HUES6 (cell line): ENCODE data around the gene UNC119B.
"Not testable (repeated sequence)": the region's sequence is repeated elsewhere in the genome, so short reads cannot be mapped to it uniquely, and the experiment has no call there.

ENCODE experiments used
- H3K27ac ChIP-seq: 2 replicates; pipeline ENCODE4 v1.7.0; 2013; ENCODE audit warnings: low read depth, mild to moderate bottlenecking, low read length, inconsistent platforms
- H3K27me3 ChIP-seq: 2 replicates; pipeline ENCODE4 v1.6.1; 2013; ENCODE audit warnings: low read length; ENCODE audit not compliant: control insufficient read depth, insufficient read depth
- H3K36me3 ChIP-seq: 2 replicates; pipeline ENCODE4 v1.6.1; 2013; ENCODE audit warnings: low read length; ENCODE audit not compliant: control insufficient read depth, insufficient read depth
- H3K4me1 ChIP-seq: 2 replicates; pipeline ENCODE4 v1.6.1; 2013; ENCODE audit warnings: low read length; ENCODE audit not compliant: control insufficient read depth, insufficient read depth
- H3K4me3 ChIP-seq: 2 replicates; pipeline ENCODE4 v1.5.1; 2013; ENCODE audit warnings: low read depth, low read length
- H3K9ac ChIP-seq: one replicate; pipeline ENCODE4 v1.6.1; 2013; ENCODE audit warnings: mild to moderate bottlenecking, low read length
- H3K9me3 ChIP-seq: 2 replicates; pipeline ENCODE4 v1.6.1; 2013; ENCODE audit warnings: low read depth, low read length; ENCODE audit not compliant: control insufficient read depth, insufficient read depth

Gene UNC119B

GRCh38 chr12:120720234-120720986 lies 10.2 kb downstream of the UNC119B start:
- Histone ChIP-seq H3K36me3 (peaks cover 76% of the 10 kb centered on the region), H3K4me3 (no peak overlapping the region), H3K27me3 (no peaks in the 10 kb centered on the region), H3K4me1 (peaks cover 7% of the 10 kb centered on the region; the same call in 1 of the 2 replicates), H3K27ac (no peak overlapping the region), H3K9me3 (no peaks in the 10 kb centered on the region), H3K9ac (no peak overlapping the region)

DNA sequence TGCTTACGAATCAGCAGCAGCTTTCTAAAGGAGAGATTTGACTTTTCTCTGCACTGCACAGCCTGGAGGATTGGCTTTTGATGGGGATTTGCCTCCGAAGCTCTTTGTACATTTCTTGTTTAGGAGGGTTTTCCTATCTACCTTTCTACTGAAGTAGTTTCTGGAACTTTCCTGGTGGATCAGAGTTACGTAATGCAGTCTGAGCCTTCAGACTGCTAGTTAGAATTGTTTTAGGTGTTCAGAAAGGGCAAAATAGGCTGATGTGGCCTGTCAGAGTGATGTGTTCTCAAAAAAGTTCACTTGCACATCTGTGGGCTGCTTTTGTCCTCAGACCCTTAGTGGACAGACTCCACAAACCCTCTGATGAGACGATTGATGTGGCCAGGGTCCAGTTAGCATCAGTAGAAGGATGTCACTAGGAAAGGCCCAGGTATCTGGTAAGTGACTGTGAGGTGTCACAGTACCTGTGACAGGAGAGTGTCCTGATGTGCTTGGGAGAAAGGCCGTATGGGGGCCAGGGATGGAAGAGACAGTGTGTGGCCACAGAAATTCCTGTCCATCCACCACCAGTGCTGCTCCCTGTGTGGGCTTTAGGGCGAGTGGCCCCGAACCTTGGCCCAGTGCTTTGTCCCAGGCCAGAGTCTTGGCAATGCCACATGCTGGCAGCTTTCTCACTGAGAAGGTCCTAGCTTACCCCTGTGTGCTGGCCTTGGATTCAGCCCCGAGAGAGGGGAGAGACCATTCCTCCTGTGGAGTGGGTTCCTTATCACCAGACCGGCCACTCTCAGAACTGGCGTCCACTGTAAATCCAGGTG lies 10.9 kb downstream of the UNC119B start:
- Histone ChIP-seq H3K27ac (no peak overlapping the region), H3K9me3 (no peaks in the 10 kb centered on the region), H3K4me1 (peaks cover 9% of the 10 kb centered on the region; the same call in 1 of the 2 replicates), H3K27me3 (0 out of 2 replicates have a peak, but pooled peaks cover 2% of the 10 kb centered on the region), H3K4me3 (no peak overlapping the region), H3K9ac (no peak overlapping the region), H3K36me3 (peaks cover 70% of the 10 kb centered on the region)

- no peak overlapping the region for H3K27ac ChIP-seq
- no peak overlapping the region for H3K9ac ChIP-seq
- no peaks in the 10 kb centered on the region for H3K9me3 ChIP-seq
- 0 out of 2 replicates have a peak, but pooled peaks cover 6% of the 10 kb centered on the region for H3K27me3 ChIP-seq
- H3K36me3 ChIP-seq, result peaks cover 63% of the 10 kb centered on the region
- H3K4me1 ChIP-seq, result peaks cover 11% of the 10 kb centered on the region; the same call in 1 of the 2 replicates
- no peak overlapping the region for H3K4me3 ChIP-seq
Measured at GRCh38 chr12:120721866-120722265, 11.6 kb downstream of the UNC119B start.

GRCh38 chr12:120722784-120723183 lies 12.5 kb downstream of the UNC119B start:
- H3K9ac ChIP-seq, result no peak overlapping the region
- no peaks in the 10 kb centered on the region for H3K9me3 ChIP-seq
- no peak overlapping the region for H3K4me3 ChIP-seq
- peaks cover 58% of the 10 kb centered on the region for H3K36me3 ChIP-seq
- H3K27me3 ChIP-seq, result 0 out of 2 replicates have a peak, but pooled peaks cover 6% of the 10 kb centered on the region
- H3K4me1 ChIP-seq, result peaks cover 11% of the 10 kb centered on the region; the same call in 1 of the 2 replicates
- H3K27ac ChIP-seq, result no peak overlapping the region

- Histone ChIP-seq H3K27ac (no peak overlapping the region), H3K36me3 (peaks cover 44% of the 10 kb centered on the region), H3K4me1 (peaks cover 11% of the 10 kb centered on the region; the same call in 1 of the 2 replicates), H3K9me3 (no peaks in the 10 kb centered on the region), H3K9ac (no peak overlapping the region), H3K4me3 (peak overlapping the region; percentile 72), H3K27me3 (0 out of 2 replicates have a peak, but pooled peaks cover 6% of the 10 kb centered on the region)
Measured at GRCh38 chr12:120724720-120725119, 14.5 kb downstream of the UNC119B start.

GRCh38 chr12:120725151-120725658 lies 14.9 kb downstream of the UNC119B start:
- Histone ChIP-seq H3K4me3 (peak overlapping the region; percentile 72), H3K36me3 (peaks cover 41% of the 10 kb centered on the region), H3K27me3 (0 out of 2 replicates have a peak, but pooled peaks cover 6% of the 10 kb centered on the region), H3K4me1 (peaks cover 11% of the 10 kb centered on the region; the same call in 1 of the 2 replicates), H3K9ac (peak overlapping the region; percentile 38), H3K9me3 (no peaks in the 10 kb centered on the region), H3K27ac (no peak overlapping the region)

GRCh38 chr12:120725659-120726509 lies 15.6 kb downstream of the UNC119B start, which contains the start of gene ACADS:
TSS of gene ACADS (plus strand) at chr12:120725826. CDS start at chr12:120725886, 60 bp downstream.
- H3K27ac ChIP-seq, result no peak within 1 kb of the TSS

GRCh38 chr12:120726510-120726793 lies 16.2 kb downstream of the UNC119B start:
- peak overlapping the region; percentile 36 for H3K9ac ChIP-seq
- no peak overlapping the region for H3K27ac ChIP-seq
- H3K4me3 ChIP-seq, result peak overlapping the region; percentile 72

More at GRCh38 chr12:120725659-120726509, 15.6 kb downstream of the UNC119B start, which contains the start of gene ACADS:
- Histone ChIP-seq H3K9me3 (no peaks in the 10 kb centered on the region), H3K4me3 (peak within 1 kb of the TSS; percentile 72), H3K9ac (peak within 1 kb of the TSS; percentile 38), H3K36me3 (peaks cover 34% of the 10 kb centered on the region), H3K27me3 (0 out of 2 replicates have a peak, but pooled peaks cover 6% of the 10 kb centered on the region), H3K4me1 (peaks cover 11% of the 10 kb centered on the region; the same call in 1 of the 2 replicates)

GRCh38 chr12:120726961-120727360 lies 16.7 kb downstream of the UNC119B start:
- H3K9ac ChIP-seq, result no peak overlapping the region
- H3K4me3 ChIP-seq, result no peak overlapping the region
- H3K27ac ChIP-seq, result no peak overlapping the region
- H3K36me3 ChIP-seq, result peaks cover 23% of the 10 kb centered on the region
- 0 out of 2 replicates have a peak, but pooled peaks cover 6% of the 10 kb centered on the region for H3K27me3 ChIP-seq
- H3K4me1 ChIP-seq, result peaks cover 11% of the 10 kb centered on the region; the same call in 1 of the 2 replicates
- H3K9me3 ChIP-seq, result no peaks in the 10 kb centered on the region

More at GRCh38 chr12:120726510-120726793, 16.2 kb downstream of the UNC119B start:
- Histone ChIP-seq H3K27me3 (0 out of 2 replicates have a peak, but pooled peaks cover 6% of the 10 kb centered on the region), H3K4me1 (peaks cover 11% of the 10 kb centered on the region; the same call in 1 of the 2 replicates), H3K9me3 (no peaks in the 10 kb centered on the region), H3K36me3 (peaks cover 28% of the 10 kb centered on the region)

GRCh38 chr12:120732198-120732597 lies 21.9 kb downstream of the UNC119B start:
- not testable (repeated sequence) for H3K4me1 ChIP-seq, H3K4me3 ChIP-seq

More at GRCh38 chr12:120732198-120732597, 21.9 kb downstream of the UNC119B start:
- not testable (repeated sequence) for H3K9me3 ChIP-seq, H3K36me3 ChIP-seq, H3K27ac ChIP-seq, H3K27me3 ChIP-seq, H3K9ac ChIP-seq
